ENCODE results near the gene TMEM125.

GRCh38 chr1:43276673-43277072 lies 6.9 kb downstream of the TMEM125 start:
- TF ChIP-seq POLR2A (IDR thresholded peaks at IDR 0.05) (no peak), EP300 (IDR thresholded peaks at IDR 0.05; ENCODE audit: low read depth) (no peak), POLR2AphosphoS5 (IDR thresholded peaks at IDR 0.05) (no peak), CTCF (IDR thresholded peaks at IDR 0.05) (no peak)

Data from transverse colon (tissue), 4 donors.